B cell (primary cell): ENCODE measurements around the gene EHBP1L1. TPM values are rescaled to one million over a fixed set of nuclear protein-coding genes. Genes with fewer than 3 reads are reported as not detected.

Experiments used
- ATAC-seq: fragments of 200-7000 bp; cut with Tn5 transposase; one replicate; pipeline ENCODE4 v1.10.0; 2021; ENCODE audit warnings: low read depth, mild to moderate bottlenecking, moderate number of reproducible peaks, moderate library complexity
- CTCF ChIA-PET: fragments of 350-600 bp; sonication (Branson Sonifier 250); formaldehyde crosslinking; loops from one replicate; lab custom pipeline; 2021; ENCODE audit warnings: antibody characterized with exemption, inconsistent platforms; lab: Charles Lee
- POLR2A ChIA-PET: fragments of 350-600 bp; sonication (Branson Sonifier 250); formaldehyde crosslinking; loops from one replicate; lab custom pipeline; 2021; ENCODE audit warnings: antibody characterized with exemption; lab: Charles Lee
- DNase-seq: peaks from one replicate; pipeline ENCODE4 v3.0.0; 2013
- H2AFZ ChIP-seq: 2 replicates; pipeline ENCODE4 v1.6.1; 2012; ENCODE audit warnings: mild to moderate bottlenecking, low read depth, low read length; ENCODE audit not compliant: insufficient read depth, poor library complexity, severe bottlenecking
- H3K27ac ChIP-seq, 2 donors: 1 replicate in 1 of 2; 2 replicates in 1 of 2; pipeline ENCODE4 v1.5.1; 2012 to 2013; ENCODE audit warnings: low read length in 2 of 2, mild to moderate bottlenecking in 2 of 2, moderate library complexity in 1 of 2
- H3K27me3 ChIP-seq, 4 experiments: fragments of 200-600 bp in 1 of 4; sonication (generic) in 1 of 4; replicated peaks in 1 of 4; 1 replicate in 2 of 4; 2 replicates in 2 of 4; pipeline versions ENCODE4 v1.6.1 to v1.7.0; 2013 to 2016; ENCODE audit warnings: low read length in 3 of 4, mild to moderate bottlenecking in 2 of 4, mixed read lengths in 1 of 4, moderate library complexity in 1 of 4; ENCODE audit not compliant: insufficient read depth in 4 of 4, control insufficient read depth in 3 of 4; ENCODE audit errors: control extremely low read depth in 1 of 4
- H3K36me3 ChIP-seq, 2 experiments: replicated peaks in 1 of 2; 1 replicate in 1 of 2; 2 replicates in 1 of 2; pipeline versions ENCODE4 v1.6.1 to v1.7.1; 2013; ENCODE audit warnings: low read length in 1 of 2; ENCODE audit not compliant: insufficient read depth in 2 of 2, control insufficient read depth in 1 of 2; ENCODE audit errors: control extremely low read depth in 1 of 2, extremely low read depth in 1 of 2
- H3K4me1 ChIP-seq, 2 donors: fragments of 200-600 bp in 1 of 2; sonication (generic) in 1 of 2; 1 replicate in 1 of 2; 2 replicates in 1 of 2; pipeline versions ENCODE4 v1.5.1 to v1.6.1; 2013 to 2017; ENCODE audit warnings: low read length in 2 of 2; ENCODE audit not compliant: control insufficient read depth in 2 of 2, insufficient read depth in 2 of 2
- H3K4me2 ChIP-seq: replicated peaks from 2 replicates; pipeline ENCODE3; 2012; ENCODE audit warnings: mild to moderate bottlenecking, low read depth, low read length; ENCODE audit not compliant: poor library complexity, severe bottlenecking
- H3K4me3 ChIP-seq, 5 experiments: fragments of 200-600 bp in 1 of 5; sonication (generic) in 1 of 5; 1 replicate in 3 of 5; 2 replicates in 2 of 5; pipeline versions ENCODE4 v1.5.1 to v1.7.0; 2011 to 2016; ENCODE audit warnings: low read length in 4 of 5, mild to moderate bottlenecking in 4 of 5, low read depth in 2 of 5, control low read depth in 1 of 5, moderate library complexity in 1 of 5; ENCODE audit not compliant: insufficient read depth in 1 of 5; ENCODE audit errors: control extremely low read depth in 1 of 5, extremely low read depth in 1 of 5
- H3K79me2 ChIP-seq: fragments of 200-600 bp; sonication (generic); one replicate; pipeline ENCODE4 v1.6.0; 2016; ENCODE audit warnings: low read length; ENCODE audit not compliant: control insufficient read depth, insufficient read depth
- H3K9ac ChIP-seq: fragments of 200-600 bp; sonication (generic); 2 replicates; pipeline ENCODE4 v1.6.1; 2017; ENCODE audit warnings: mild to moderate bottlenecking, low read length, moderate library complexity
- H3K9me3 ChIP-seq, 3 donors: one replicate each; pipeline versions ENCODE4 v1.6.1 to v1.7.1; 2013; ENCODE audit warnings: low read length in 2 of 3; ENCODE audit not compliant: control insufficient read depth in 2 of 3, insufficient read depth in 1 of 3; ENCODE audit errors: control extremely low read depth in 1 of 3
- H4K20me1 ChIP-seq: 2 replicates; pipeline ENCODE4 v1.6.0; 2012; ENCODE audit warnings: mild to moderate bottlenecking, low read length; ENCODE audit not compliant: insufficient read depth, control insufficient read depth, poor library complexity, severe bottlenecking
- H3K27ac Mint-ChIP-seq: one replicate; pipeline ENCODE4 v1.8.0; 2021; ENCODE audit warnings: mixed read lengths
- H3K27me3 Mint-ChIP-seq: one replicate; pipeline ENCODE4 v1.8.0; 2021; ENCODE audit warnings: mixed read lengths
- H3K4me1 Mint-ChIP-seq: one replicate; pipeline ENCODE4 v1.8.0; 2021; ENCODE audit warnings: mixed read lengths
- H3K4me3 Mint-ChIP-seq: one replicate; pipeline ENCODE4 v1.8.0; 2021; ENCODE audit warnings: mixed read lengths
- H3K9me3 Mint-ChIP-seq: one replicate; pipeline ENCODE4 v1.8.0; 2022; ENCODE audit warnings: mixed read lengths; ENCODE audit not compliant: insufficient read depth
- EZH2 ChIP-seq: IDR thresholded peaks from 2 replicates; pipeline ENCODE4 v1.6.1; 2012; ENCODE audit warnings: borderline replicate concordance, low read depth, mild to moderate bottlenecking, moderate library complexity, low read length; ENCODE audit not compliant: insufficient read depth, poor library complexity, severe bottlenecking
- WGBS: methylation state at CpG from one replicate; pipeline ENCODE4 v1.1.5; 2013; ENCODE audit warnings: missing lambda C conversion rate; ENCODE audit not compliant: insufficient coverage; 5-methylcytosine and 5-hydroxymethylcytosine counted together
- intact Hi-C: fragments of 100-400 bp; cut with micrococcal nuclease; formaldehyde crosslinking; loops from one replicate; pipeline ENCODE4 v1.10.0; 2022
- polyA plus RNA-seq: library from polyadenylated mRNA; depleted of rRNA; stranded (reverse); fragments of >200 nt; gene quantifications from 2 replicates; pipeline ENCODE4 v1.2.3, GENCODE V29; 2012
- total RNA-seq, 2 donors: library from RNA; stranded (reverse); fragments of 120-200 nt in 1 of 2; gene quantifications; 1 replicate in 1 of 2; 2 replicates in 1 of 2; pipeline versions ENCODE4 v1.2.3 to v1.2.4, GENCODE V29; 2013 to 2022
- TF ChIP-seq, protein P1 (sequence below): fragments of 200-600 bp; IDR thresholded peaks from one replicate; pipeline ENCODE4 v1.8.0; 2022; ENCODE audit warnings: antibody characterized with exemption, mild to moderate bottlenecking

EHBP1L1 gene
- total and polyA plus RNA-seq, 2 donors (not counting 1 experiment from before 2014, with no cell fraction given), result 202 to 279 TPM

- 62% methylated on average over 20 of the region's 20 CpGs for WGBS
- CTCF ChIA-PET, result interaction anchor here (0.6 to 1.1 kb wide), 3 partner anchors 8 to 484 kb away, joined by 3 to 4 read pairs (median 4); no protein-coding TSS in a partner anchor
- peaks cover 0 to 63% of the 10 kb centered on the region in 2 experiments for H3K36me3 ChIP-seq
- no peaks in the 10 kb centered on the region for H3K9me3 ChIP-seq
- no peak for TF ChIP-seq EZH2
- TF ChIP-seq, protein P1, sequence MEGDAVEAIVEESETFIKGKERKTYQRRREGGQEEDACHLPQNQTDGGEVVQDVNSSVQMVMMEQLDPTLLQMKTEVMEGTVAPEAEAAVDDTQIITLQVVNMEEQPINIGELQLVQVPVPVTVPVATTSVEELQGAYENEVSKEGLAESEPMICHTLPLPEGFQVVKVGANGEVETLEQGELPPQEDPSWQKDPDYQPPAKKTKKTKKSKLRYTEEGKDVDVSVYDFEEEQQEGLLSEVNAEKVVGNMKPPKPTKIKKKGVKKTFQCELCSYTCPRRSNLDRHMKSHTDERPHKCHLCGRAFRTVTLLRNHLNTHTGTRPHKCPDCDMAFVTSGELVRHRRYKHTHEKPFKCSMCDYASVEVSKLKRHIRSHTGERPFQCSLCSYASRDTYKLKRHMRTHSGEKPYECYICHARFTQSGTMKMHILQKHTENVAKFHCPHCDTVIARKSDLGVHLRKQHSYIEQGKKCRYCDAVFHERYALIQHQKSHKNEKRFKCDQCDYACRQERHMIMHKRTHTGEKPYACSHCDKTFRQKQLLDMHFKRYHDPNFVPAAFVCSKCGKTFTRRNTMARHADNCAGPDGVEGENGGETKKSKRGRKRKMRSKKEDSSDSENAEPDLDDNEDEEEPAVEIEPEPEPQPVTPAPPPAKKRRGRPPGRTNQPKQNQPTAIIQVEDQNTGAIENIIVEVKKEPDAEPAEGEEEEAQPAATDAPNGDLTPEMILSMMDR, result no peak
- H3K4me3 Mint-ChIP-seq, result no peak overlapping the region
- intact Hi-C loops, result no loop called here
- ATAC-seq (no peak), DNase-seq (no peak)
- H3K4me1 ChIP-seq, result peaks cover 6 to 25% of the 10 kb centered on the region in 2 donors
- POLR2A ChIA-PET, result no interaction called here
- H3K9me3 Mint-ChIP-seq, result no peaks in the 10 kb centered on the region
- H3K79me2 ChIP-seq, result peaks cover 87% of the 10 kb centered on the region
- H3K4me3 ChIP-seq, result no peak overlapping the region
- H2AFZ ChIP-seq, result no peak overlapping the region
- peaks cover 61% of the 10 kb centered on the region for H4K20me1 ChIP-seq
- no peak overlapping the region for H3K27ac Mint-ChIP-seq
- H3K4me1 Mint-ChIP-seq, result peaks cover 17% of the 10 kb centered on the region
- no peak overlapping the region for H3K9ac ChIP-seq
- H3K27me3 Mint-ChIP-seq, result no peaks in the 10 kb centered on the region
- H3K27ac ChIP-seq, result peak overlapping the region in 1 of 2 donors; percentile 29
- H3K27me3 ChIP-seq, result no peaks in the 10 kb centered on the region
- no peak overlapping the region for H3K4me2 ChIP-seq
Observed at GRCh38 chr11:65633390-65634108, 57.7 kb downstream of the EHBP1L1 start.

- WGBS, result 84% methylated on average over 14 of the region's 14 CpGs
- intact Hi-C loops, result no loop called here
- peaks cover 87% of the 10 kb centered on the region for H3K79me2 ChIP-seq
- H2AFZ ChIP-seq, result no peak overlapping the region
- H4K20me1 ChIP-seq, result peaks cover 57% of the 10 kb centered on the region
- no peaks in the 10 kb centered on the region for H3K27me3 ChIP-seq
- Mint-ChIP-seq H3K27ac (no peak overlapping the region), H3K27me3 (no peaks in the 10 kb centered on the region), H3K4me3 (no peak overlapping the region), H3K4me1 (peaks cover 21% of the 10 kb centered on the region), H3K9me3 (no peaks in the 10 kb centered on the region)
- ChIA-PET CTCF (interaction anchor here (1.0 kb wide), 1 partner anchor 8 kb away, joined by 4 read pairs; no protein-coding TSS in a partner anchor), POLR2A (no interaction called here)
- no peak overlapping the region for H3K27ac ChIP-seq
- H3K4me2 ChIP-seq, result no peak overlapping the region
- peaks cover 0 to 58% of the 10 kb centered on the region in 2 experiments for H3K36me3 ChIP-seq
- H3K9me3 ChIP-seq, result no peaks in the 10 kb centered on the region
- DNase-seq (no peak), ATAC-seq (no peak)
- TF ChIP-seq, protein P1, result no peak
- TF ChIP-seq EZH2, result no peak
- peaks cover 8 to 30% of the 10 kb centered on the region in 2 donors for H3K4me1 ChIP-seq
- H3K4me3 ChIP-seq, result no peak overlapping the region
- H3K9ac ChIP-seq, result no peak overlapping the region
Observed at GRCh38 chr11:65634109-65634436, 58.2 kb downstream of the EHBP1L1 start.
